GM19455 (cell line): ENCODE data around the gene SETD6.
"Not testable (repeated sequence)": the region's sequence is repeated elsewhere in the genome, so short reads cannot be mapped to it uniquely, and the experiment has no call there.

Experiments
- ATAC-seq: cut with Tn5 transposase; IDR thresholded peaks from one replicate; pipeline ENCODE4 v1.9.1; 2021; ENCODE audit not compliant: unreplicated experiment

SETD6 gene

DNA sequence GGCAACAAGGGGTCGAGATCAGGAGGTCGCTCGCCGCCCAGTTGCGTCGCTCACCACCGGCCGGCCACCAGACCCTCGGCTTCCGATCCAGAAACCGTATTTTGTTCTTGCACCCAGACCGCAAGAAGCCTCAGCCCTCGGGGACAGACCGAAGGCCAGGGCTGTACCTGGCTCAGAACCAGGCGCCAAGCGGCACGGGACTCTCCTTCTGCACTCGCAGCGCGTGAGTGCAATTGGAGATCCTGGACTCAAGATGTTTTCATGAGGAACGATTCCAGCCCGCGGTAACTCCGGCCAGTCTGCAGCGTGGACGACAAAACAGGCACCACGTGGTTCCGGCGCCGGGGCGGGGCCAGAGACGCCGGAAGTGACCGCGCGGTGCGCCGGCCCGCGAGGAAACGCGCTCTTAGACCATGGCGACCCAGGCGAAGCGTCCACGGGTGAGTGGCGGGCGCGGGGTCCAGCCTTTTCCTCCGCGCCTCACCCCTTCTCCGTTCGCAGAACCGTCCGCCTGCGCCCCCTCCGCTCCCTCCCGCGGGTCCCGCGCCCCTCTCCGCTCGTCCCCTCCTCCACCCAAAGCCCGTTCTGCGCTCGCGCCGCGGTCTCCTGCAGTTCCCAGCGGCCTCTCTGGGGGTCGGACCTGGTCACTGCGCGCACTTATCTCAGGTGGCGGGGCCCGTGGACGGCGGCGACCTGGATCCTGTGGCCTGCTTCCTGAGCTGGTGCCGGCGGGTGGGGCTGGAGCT, at the start of gene SETD6:
Gene SETD6 (plus strand): TSS at position 393 of the 746 bp plus-strand sequence. CDS start 21 bp downstream, at position 414.
- ATAC-seq = peak; percentile 78

GRCh38 chr16:58465817-58466216, 49.5 kb upstream of the SETD6 start:
- no peak for ATAC-seq

GRCh38 chr16:58466396-58466795, 48.9 kb upstream of the SETD6 start:
- ATAC-seq = no peak

DNA sequence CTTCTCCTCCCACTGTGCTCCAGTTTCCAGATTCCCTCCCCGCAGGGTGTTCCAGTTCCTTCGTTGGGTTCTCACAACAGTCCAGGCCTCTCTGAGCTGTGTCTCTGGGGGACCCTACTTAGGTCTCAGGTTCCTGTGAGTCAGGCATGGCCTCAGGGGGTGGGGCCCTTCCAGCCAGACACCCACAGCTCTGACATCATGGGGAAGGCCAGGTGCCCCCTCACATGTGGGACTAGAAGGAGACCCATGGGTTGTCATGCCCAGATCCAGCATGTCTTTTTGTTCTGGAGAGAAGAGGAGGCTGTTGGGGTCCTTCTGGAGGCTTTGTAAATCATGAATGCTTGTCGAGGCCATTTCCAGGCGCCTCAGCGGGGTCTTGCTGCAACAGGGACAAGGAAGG, 47.4 kb upstream of the SETD6 start:
- no peak for ATAC-seq

DNA sequence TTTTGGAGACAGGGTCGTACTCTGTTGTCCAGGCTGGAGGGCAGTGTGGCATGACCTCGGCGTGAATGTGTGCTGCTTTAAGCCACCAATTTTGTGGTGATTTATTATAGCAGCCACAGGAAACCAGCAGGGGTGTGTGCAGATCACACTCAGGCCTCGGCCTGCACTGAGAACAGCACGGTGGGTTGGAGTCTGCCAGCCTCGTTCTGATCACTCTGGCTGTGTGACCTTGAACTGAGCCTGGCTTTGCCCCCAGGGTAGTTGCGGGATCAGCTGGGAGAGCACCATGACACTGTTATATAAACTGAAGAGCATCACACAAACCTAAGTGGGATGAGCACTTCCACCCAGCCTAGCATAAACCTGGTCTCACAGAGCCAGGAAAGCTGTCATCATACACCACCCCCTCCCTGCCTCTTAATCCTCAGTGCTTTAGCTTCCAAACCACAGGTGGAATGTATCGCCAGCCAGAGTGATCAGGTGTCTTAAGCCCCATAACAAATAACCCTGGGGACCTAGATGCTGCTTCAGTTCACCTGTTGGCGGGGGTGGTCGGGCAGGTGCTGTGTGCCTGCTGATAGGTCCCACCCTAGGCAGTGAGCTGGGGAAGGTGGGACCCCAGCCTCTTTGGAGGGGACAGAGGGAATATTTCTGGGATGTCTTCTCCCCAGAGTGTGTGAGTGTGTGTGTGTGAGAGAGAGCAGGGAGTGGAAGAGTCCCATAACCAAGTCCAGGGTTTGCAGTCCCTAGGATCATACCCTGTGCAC, 43.9 kb upstream of the SETD6 start:
- no peak for ATAC-seq

DNA sequence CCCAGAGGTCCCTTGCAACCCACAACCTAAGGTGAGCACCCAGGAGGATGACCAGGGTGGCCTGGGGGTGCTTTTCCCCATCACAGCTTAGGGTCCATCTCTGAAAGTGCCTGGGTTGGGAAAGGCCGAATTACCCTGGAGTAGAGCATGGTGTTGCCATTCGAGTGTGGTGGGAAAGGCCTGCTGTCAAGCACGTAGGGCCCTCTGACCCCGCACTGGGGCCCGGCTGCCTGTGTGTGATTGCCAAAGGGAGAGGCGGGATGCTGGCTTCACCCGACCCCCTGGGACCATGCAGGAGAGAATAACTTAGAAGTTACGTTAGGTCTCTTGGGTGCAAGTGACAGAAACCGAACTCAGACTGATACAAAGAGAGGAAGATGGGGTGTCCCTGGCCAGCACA, 43.1 kb upstream of the SETD6 start:
- ATAC-seq = no peak

- no peak for ATAC-seq
Measured at GRCh38 chr16:58472827-58473226, 42.5 kb upstream of the SETD6 start.

GRCh38 chr16:58474296-58474695, 41.0 kb upstream of the SETD6 start:
- ATAC-seq = no peak

- ATAC-seq = no peak
Measured at GRCh38 chr16:58475091-58475619, 40.2 kb upstream of the SETD6 start.

- ATAC-seq = no peak
Measured at GRCh38 chr16:58476791-58477190, 38.5 kb upstream of the SETD6 start.

GRCh38 chr16:58478427-58478826, 36.9 kb upstream of the SETD6 start:
- no peak for ATAC-seq

DNA sequence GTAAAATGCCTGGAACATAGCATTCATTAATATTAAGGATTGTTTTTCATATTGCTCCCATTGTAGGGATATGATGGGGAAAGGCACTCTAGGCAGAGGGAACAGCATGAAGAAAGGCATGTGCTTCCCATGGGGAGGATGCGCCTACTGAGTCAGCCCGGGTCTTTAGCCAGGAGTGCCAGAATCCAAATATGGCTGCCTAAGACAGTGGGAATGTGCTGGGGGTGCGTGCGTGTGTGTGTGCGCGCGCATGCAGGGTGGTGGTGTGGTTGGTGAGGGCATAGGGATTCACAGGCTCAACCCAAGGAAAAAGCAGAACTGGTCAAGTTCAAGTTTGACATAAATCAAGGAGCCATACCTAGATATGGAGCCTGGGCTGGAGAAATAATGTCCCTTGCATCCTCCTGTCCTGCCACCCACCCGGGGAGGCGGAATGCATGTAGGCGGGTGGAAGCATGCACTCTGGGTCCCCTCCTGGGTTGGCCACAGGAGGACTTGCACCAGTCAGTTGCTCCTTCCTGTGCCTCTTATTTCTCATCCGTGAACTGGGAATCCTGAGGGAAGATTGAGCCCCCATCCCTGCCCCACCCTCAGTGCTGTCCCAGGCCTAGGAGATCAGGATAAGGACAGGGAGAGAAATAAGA, 34.0 kb upstream of the SETD6 start:
- no peak for ATAC-seq

- no peak for ATAC-seq
Measured at GRCh38 chr16:58481931-58482330, 33.4 kb upstream of the SETD6 start.

- no peak for ATAC-seq
Measured at GRCh38 chr16:58485184-58485887, 30.0 kb upstream of the SETD6 start.

DNA sequence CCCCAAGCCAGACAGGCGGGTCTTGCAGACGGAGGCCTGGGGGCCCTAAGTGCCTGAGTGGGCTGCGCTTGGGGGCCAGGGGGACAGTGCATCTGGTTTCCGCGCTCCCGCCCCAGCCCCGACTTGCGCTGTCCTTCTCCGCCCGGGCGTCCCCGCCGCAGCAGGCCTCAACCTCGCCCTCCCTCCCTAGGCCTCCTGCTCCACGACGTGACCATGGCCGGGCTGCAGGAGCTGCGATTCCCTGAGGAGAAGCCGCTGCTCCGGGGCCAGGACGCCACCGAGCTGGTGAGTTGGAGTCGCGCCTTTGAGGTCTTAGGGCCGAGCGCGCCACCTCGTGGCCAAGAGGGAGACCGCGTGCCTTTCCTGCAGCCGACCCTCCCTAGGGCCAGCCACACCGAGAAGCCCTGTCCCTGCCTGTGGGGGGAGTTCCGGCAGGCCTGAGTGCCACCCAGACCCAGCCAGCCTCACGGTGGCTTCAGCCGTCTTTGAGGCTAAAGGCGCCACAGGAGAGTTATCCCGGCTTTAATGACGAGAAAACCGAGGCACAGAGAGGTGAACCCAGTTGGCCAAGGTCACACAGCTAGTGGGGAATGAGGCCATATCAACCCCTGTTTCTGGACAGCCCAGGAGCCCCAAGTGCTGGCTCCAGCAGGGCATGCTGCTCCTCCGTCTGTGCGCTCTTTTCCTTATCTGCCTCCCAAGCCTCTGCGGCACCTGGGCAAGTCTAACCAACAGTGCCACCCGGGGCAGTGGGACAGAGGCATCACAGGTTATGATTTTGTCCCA, 27.6 kb upstream of the SETD6 start:
- no peak for ATAC-seq

DNA sequence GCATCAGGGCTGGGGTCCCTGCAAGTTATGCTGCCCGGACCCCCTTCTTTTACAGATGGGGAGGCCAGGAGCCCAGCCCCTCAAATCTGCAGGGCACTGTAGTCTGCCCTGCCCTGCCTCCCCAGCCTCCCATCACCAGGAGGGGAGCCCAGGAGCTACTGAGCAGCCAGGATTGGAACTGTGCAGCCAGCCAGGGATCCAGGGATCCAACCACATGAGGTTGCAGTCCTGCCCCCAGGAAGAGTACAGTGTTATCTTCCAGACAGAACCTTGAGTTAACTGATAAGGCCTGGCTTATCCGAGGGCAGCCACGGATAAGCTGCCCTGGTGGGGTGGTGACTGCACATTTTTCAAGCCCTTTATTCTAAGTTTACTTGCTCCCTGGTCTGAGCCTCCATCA, 26.8 kb upstream of the SETD6 start:
- no peak for ATAC-seq

- no peak for ATAC-seq
Measured at GRCh38 chr16:58490065-58490464, 25.3 kb upstream of the SETD6 start.

GRCh38 chr16:58490539-58490938, 24.8 kb upstream of the SETD6 start:
- not testable (repeated sequence) for ATAC-seq

DNA sequence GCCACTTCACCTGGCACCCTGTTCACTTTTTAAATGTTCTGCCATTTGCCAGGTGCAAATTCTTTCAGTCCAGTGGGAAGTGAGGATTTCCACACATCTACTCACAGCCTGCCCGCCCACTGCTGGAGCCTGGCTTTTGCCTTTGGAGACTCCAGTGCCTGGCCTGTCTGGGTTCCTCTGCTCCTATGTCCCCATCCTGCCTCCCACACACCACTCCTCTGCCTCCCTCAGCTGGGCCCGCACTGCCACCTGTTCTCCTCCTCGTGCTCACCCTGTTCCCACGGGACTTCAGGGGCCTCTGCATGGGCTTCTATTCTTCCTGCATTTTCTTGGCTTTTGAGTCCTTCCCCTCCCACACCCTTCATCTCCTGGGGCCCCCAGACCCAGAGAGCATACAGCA, 23.3 kb upstream of the SETD6 start:
- no peak for ATAC-seq

- no peak for ATAC-seq
Measured at GRCh38 chr16:58492735-58493134, 22.6 kb upstream of the SETD6 start.
